GM18909 (cell line): ENCODE measurements around the gene FAM162B.
A peak's percentile ranks its signal among the peaks of the same experiment; 100 is the strongest.
"Not testable (repeated sequence)": the region's sequence is repeated elsewhere in the genome, so short reads cannot be mapped to it uniquely, and the experiment has no call there.

Experiments used
- ATAC-seq: cut with Tn5 transposase; IDR thresholded peaks from one replicate; pipeline ENCODE4 v1.9.1; 2021; ENCODE audit warnings: mild to moderate bottlenecking; ENCODE audit not compliant: unreplicated experiment, poor library complexity

FAM162B gene

GRCh38 chr6:116764961-116765841 is at the start of gene FAM162B:
Gene FAM162B (minus strand): TSS chr6:116765719. CDS start chr6:116765576, 143 bp downstream.
- peak; percentile 46 for ATAC-seq

- no peak for ATAC-seq
Measured at GRCh38 chr6:116812051-116812650, 46.6 kb upstream of the FAM162B start.

GRCh38 chr6:116801971-116802370 is 36.5 kb upstream of the FAM162B start:
- no peak for ATAC-seq

- no peak for ATAC-seq
Measured at GRCh38 chr6:116799945-116800344, 34.4 kb upstream of the FAM162B start.

GRCh38 chr6:116797585-116797984 is 32.1 kb upstream of the FAM162B start:
- ATAC-seq, result no peak

GRCh38 chr6:116793224-116793623 is 27.7 kb upstream of the FAM162B start:
- no peak for ATAC-seq

- no peak for ATAC-seq
Measured at GRCh38 chr6:116783852-116784251, 18.3 kb upstream of the FAM162B start.

GRCh38 chr6:116779573-116780164 is 14.2 kb upstream of the FAM162B start:
- ATAC-seq, result no peak

GRCh38 chr6:116773886-116774285 is 8.4 kb upstream of the FAM162B start:
- no peak for ATAC-seq

- no peak for ATAC-seq
Measured at GRCh38 chr6:116772450-116772849, 6.9 kb upstream of the FAM162B start.

GRCh38 chr6:116767715-116768114 is 2.2 kb upstream of the FAM162B start:
- no peak for ATAC-seq

- ATAC-seq, result no peak
Measured at GRCh38 chr6:116766506-116767176, 1.1 kb upstream of the FAM162B start.

GRCh38 chr6:116764629-116764960 is 924 bp downstream of the FAM162B start:
- ATAC-seq, result no peak

- ATAC-seq, result no peak
Measured at GRCh38 chr6:116763906-116764628, 1.5 kb downstream of the FAM162B start.

GRCh38 chr6:116763048-116763447 is 2.5 kb downstream of the FAM162B start:
- no peak for ATAC-seq

GRCh38 chr6:116762235-116762634 is 3.3 kb downstream of the FAM162B start:
- no peak for ATAC-seq

- no peak for ATAC-seq
Measured at GRCh38 chr6:116761779-116762178, 3.7 kb downstream of the FAM162B start.

- no peak for ATAC-seq
Measured at GRCh38 chr6:116745176-116745575, 20.3 kb downstream of the FAM162B start.

GRCh38 chr6:116741571-116741970 is 23.9 kb downstream of the FAM162B start:
- ATAC-seq, result no peak

- not testable (repeated sequence) for ATAC-seq
Measured at GRCh38 chr6:116740486-116740885, 25.0 kb downstream of the FAM162B start.
